Endothelial cell of umbilical vein (primary cell): Measurements from ENCODE around the gene SNED1. TPM values are rescaled to one million over a fixed set of nuclear protein-coding genes. Genes with fewer than 3 reads are reported as not detected.

ENCODE experiments used
- BruUV-seq: library from RNA; stranded (reverse); fragments of 400-500 nt; replicated peaks from 2 replicates; lab custom pipeline; 2021; lab: Mats Ljungman, UMichigan
- CTCF ChIA-PET: fragments of 300-600, 350-600 bp; sonication (Branson Sonifier 250); formaldehyde crosslinking; loops from one replicate; lab custom pipeline; 2021; ENCODE audit warnings: antibody characterized with exemption, inconsistent platforms; lab: Charles Lee
- POLR2A ChIA-PET: fragments of 300-600, 350-600 bp; sonication (Branson Sonifier 250); formaldehyde crosslinking; loops from one replicate; lab custom pipeline; 2021; ENCODE audit warnings: antibody characterized with exemption, inconsistent platforms; lab: Charles Lee
- DNase-seq: peaks from one replicate; pipeline ENCODE4 v3.0.0-alpha.2; 2011; ENCODE audit warnings: low read depth, low spot score
- FAIRE-seq: peaks from 2 replicates; lab custom pipeline; 2011; peaks lifted over from hg19 to GRCh38; lab: Jason Lieb, UNC
- H2AFZ ChIP-seq: 2 replicates; pipeline ENCODE4 v1.6.0; 2012; ENCODE audit warnings: low read depth, low read length, control low read depth, inconsistent platforms
- H3K27ac ChIP-seq: 2 replicates; pipeline ENCODE4 v1.5.1; 2011; ENCODE audit warnings: low read depth, mild to moderate bottlenecking, control low read depth, low read length, moderate library complexity; ENCODE audit not compliant: insufficient read depth
- H3K27me3 ChIP-seq, 2 experiments: 2 replicates each; pipeline versions ENCODE4 v1.6.0 to v1.6.1; 2011; ENCODE audit warnings: low read length in 2 of 2, mixed read lengths in 1 of 2; ENCODE audit not compliant: control insufficient read depth in 2 of 2, insufficient read depth in 2 of 2
- H3K36me3 ChIP-seq, 2 experiments: 2 replicates in 1 of 2; 3 replicates in 1 of 2; pipeline ENCODE4 v1.5.1; 2011; ENCODE audit warnings: low read length in 2 of 2, mild to moderate bottlenecking in 1 of 2, moderate library complexity in 1 of 2; ENCODE audit not compliant: control insufficient read depth in 2 of 2, insufficient read depth in 2 of 2; ENCODE audit errors: extremely low read depth in 1 of 2
- H3K4me1 ChIP-seq: 3 replicates; pipeline ENCODE4 v1.5.1; 2011; ENCODE audit warnings: mild to moderate bottlenecking, low read length; ENCODE audit not compliant: control insufficient read depth, insufficient read depth; ENCODE audit errors: extremely low read depth
- H3K4me2 ChIP-seq: 2 replicates; pipeline ENCODE4 v1.6.1; 2011; ENCODE audit warnings: low read length, control low read depth, mixed read lengths; ENCODE audit not compliant: insufficient read depth
- H3K4me3 ChIP-seq, 3 experiments: fragments of 200-600 bp in 1 of 3; sonication (generic), shearing (Covaris generic) in 1 of 3; replicated peaks in 1 of 3; 2 replicates each; pipeline ENCODE4 v1.5.1; 2011 to 2016; ENCODE audit warnings: control low read depth in 3 of 3, low read length in 3 of 3, mild to moderate bottlenecking in 2 of 3, inconsistent platforms in 1 of 3, low read depth in 1 of 3, moderate library complexity in 1 of 3; ENCODE audit not compliant: insufficient read depth in 1 of 3
- H3K79me2 ChIP-seq: 2 replicates; pipeline ENCODE4 v1.6.0; 2012; ENCODE audit warnings: low read length, inconsistent platforms; ENCODE audit not compliant: control insufficient read depth, insufficient read depth
- H3K9ac ChIP-seq: replicated peaks from 2 replicates; pipeline ENCODE3; 2011; ENCODE audit warnings: low read length, control low read depth; ENCODE audit not compliant: insufficient read depth; ENCODE audit errors: extremely low read depth
- H3K9me1 ChIP-seq: replicated peaks from 3 replicates; pipeline ENCODE4 v1.6.0; 2011; ENCODE audit warnings: mild to moderate bottlenecking, low read length; ENCODE audit not compliant: control insufficient read depth, insufficient read depth; ENCODE audit errors: extremely low read depth
- H3K9me3 ChIP-seq: replicated peaks from 2 replicates; pipeline ENCODE4 v1.5.1; 2012; ENCODE audit warnings: low read length, inconsistent platforms; ENCODE audit not compliant: control insufficient read depth, insufficient read depth
- H4K20me1 ChIP-seq: replicated peaks from 2 replicates; pipeline ENCODE3; 2011; ENCODE audit warnings: mild to moderate bottlenecking, low read length; ENCODE audit not compliant: control insufficient read depth, insufficient read depth; ENCODE audit errors: extremely low read depth
- EZH2 ChIP-seq: IDR thresholded peaks from 2 replicates; pipeline ENCODE4 v1.6.1; 2012; ENCODE audit warnings: borderline replicate concordance, low read depth, mild to moderate bottlenecking, moderate library complexity, low read length, inconsistent platforms; ENCODE audit not compliant: severe bottlenecking
- FOS ChIP-seq: IDR thresholded peaks from 2 replicates; pipeline ENCODE4 v1.6.1; 2011; ENCODE audit warnings: mild to moderate bottlenecking, low read length, moderate library complexity, borderline replicate concordance; ENCODE audit not compliant: insufficient read depth
- GATA2 ChIP-seq: IDR thresholded peaks from 2 replicates; pipeline ENCODE4 v1.7.0; 2011; ENCODE audit warnings: low read depth, mild to moderate bottlenecking, moderate library complexity, mixed read lengths, low read length; ENCODE audit not compliant: insufficient read length, insufficient read depth
- JUN ChIP-seq: IDR thresholded peaks from 2 replicates; pipeline ENCODE4 v1.6.1; 2011; ENCODE audit warnings: borderline replicate concordance, low read depth; ENCODE audit not compliant: insufficient read length, insufficient read depth
- MAX ChIP-seq: IDR thresholded peaks from 2 replicates; pipeline ENCODE4 v1.6.1; 2011; ENCODE audit not compliant: insufficient read depth, insufficient read length
- MYC ChIP-seq: IDR thresholded peaks from one replicate; pipeline ENCODE4 v1.6.1; 2011; ENCODE audit warnings: mild to moderate bottlenecking, low read depth, low read length
- POLR2A ChIP-seq: IDR thresholded peaks from 2 replicates; pipeline ENCODE4 v1.6.1; 2012; ENCODE audit warnings: low read depth, mild to moderate bottlenecking, control low read depth, low read length
- POLR2AphosphoS5 ChIP-seq: IDR thresholded peaks from 2 replicates; pipeline ENCODE4 v1.6.1; 2012; ENCODE audit warnings: low read depth, mild to moderate bottlenecking, control low read depth, low read length, moderate library complexity; ENCODE audit not compliant: insufficient read depth
- dilution Hi-C: fragments of 300-500 bp; cut with MboI; formaldehyde crosslinking; loops from one replicate; pipeline ENCODE4 v1.15.0; 2019; ENCODE audit warnings: low sequenced_read_pairs; ENCODE audit not compliant: extremely low pct_ligation_motif_present
- intact Hi-C: fragments of 100-400 bp; cut with micrococcal nuclease; formaldehyde crosslinking; loops from one replicate; pipeline ENCODE4 v1.10.0; 2022
- polyA plus RNA-seq, 4 experiments: library from polyadenylated mRNA; depleted of rRNA in 3 of 4; stranded (reverse) in 3 of 4; unstranded in 1 of 4; fragments of >200 nt; gene quantifications; 2 replicates each; pipeline versions ENCODE4 v1.2.1 to v1.2.3, GENCODE V29; 2011 to 2012; ENCODE audit warnings: missing spikeins in 1 of 4
- total RNA-seq: library from RNA; stranded (reverse); gene quantifications from 2 replicates; pipeline ENCODE4 v1.2.3, GENCODE V29; 2021
- TF ChIP-seq, protein P1 (sequence below), 2 donors: IDR thresholded peaks; 1 replicate in 1 of 2; 2 replicates in 1 of 2; pipeline ENCODE4 v1.5.1; 2011; ENCODE audit warnings: low read length in 2 of 2, mild to moderate bottlenecking in 2 of 2, moderate library complexity in 2 of 2, control low read depth in 1 of 2, inconsistent platforms in 1 of 2, low read depth in 1 of 2; ENCODE audit not compliant: insufficient read depth in 1 of 2; ENCODE audit errors: extremely low read depth in 1 of 2

The SNED1 gene
- total and polyA plus RNA-seq, 2 donors (not counting 3 experiments of a cell fraction or from before 2014, with no cell fraction given): 14.1 to 17.2 TPM

DNA sequence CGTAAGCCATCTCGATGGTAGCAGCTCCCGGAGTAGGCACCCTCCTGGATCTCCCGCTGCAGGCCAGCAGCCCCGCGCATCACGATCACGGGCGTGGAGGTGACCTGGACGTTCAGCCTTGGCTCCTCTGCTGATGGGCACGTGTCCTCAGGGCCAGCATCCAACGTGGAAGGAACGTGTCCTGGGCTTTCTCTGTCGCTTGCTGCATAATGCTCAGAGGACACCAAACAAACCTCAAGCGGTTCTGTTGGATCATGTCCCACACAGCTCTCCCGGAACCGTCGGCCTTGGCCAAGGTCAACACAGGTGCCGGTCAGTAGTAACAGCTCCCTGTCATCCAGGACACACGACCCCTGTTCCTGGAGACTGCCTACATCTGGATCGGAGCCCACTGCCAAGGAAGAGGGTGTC lies 127.8 kb downstream of the SNED1 start:
- intact Hi-C loops (no loop called here), dilution Hi-C loops (no loop called here)
- TF ChIP-seq MYC: no peak
- no peak for TF ChIP-seq GATA2
- no peak for TF ChIP-seq POLR2AphosphoS5
- TF ChIP-seq EZH2: no peak
- TF ChIP-seq POLR2A: no peak
- no peak for TF ChIP-seq JUN
- TF ChIP-seq MAX: no peak
- TF ChIP-seq FOS: no peak
- TF ChIP-seq, protein P1, sequence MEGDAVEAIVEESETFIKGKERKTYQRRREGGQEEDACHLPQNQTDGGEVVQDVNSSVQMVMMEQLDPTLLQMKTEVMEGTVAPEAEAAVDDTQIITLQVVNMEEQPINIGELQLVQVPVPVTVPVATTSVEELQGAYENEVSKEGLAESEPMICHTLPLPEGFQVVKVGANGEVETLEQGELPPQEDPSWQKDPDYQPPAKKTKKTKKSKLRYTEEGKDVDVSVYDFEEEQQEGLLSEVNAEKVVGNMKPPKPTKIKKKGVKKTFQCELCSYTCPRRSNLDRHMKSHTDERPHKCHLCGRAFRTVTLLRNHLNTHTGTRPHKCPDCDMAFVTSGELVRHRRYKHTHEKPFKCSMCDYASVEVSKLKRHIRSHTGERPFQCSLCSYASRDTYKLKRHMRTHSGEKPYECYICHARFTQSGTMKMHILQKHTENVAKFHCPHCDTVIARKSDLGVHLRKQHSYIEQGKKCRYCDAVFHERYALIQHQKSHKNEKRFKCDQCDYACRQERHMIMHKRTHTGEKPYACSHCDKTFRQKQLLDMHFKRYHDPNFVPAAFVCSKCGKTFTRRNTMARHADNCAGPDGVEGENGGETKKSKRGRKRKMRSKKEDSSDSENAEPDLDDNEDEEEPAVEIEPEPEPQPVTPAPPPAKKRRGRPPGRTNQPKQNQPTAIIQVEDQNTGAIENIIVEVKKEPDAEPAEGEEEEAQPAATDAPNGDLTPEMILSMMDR (IDR thresholded peaks at IDR 0.05; ENCODE audit: extremely low read depth in 1 of 2, insufficient read depth in 1 of 2, low read depth in 1 of 2, low read length in 2 of 2): no peak
- Histone ChIP-seq H3K9me1 (no peaks in the 10 kb centered on the region), H3K9me3 (no peaks in the 10 kb centered on the region), H3K27me3 (no peaks in the 10 kb centered on the region), H3K4me3 (no peak overlapping the region), H3K27ac (no peak overlapping the region), H3K36me3 (peaks cover 0 to 2% of the 10 kb centered on the region in 2 experiments), H3K9ac (no peak overlapping the region), H2AFZ (no peak overlapping the region), H3K4me1 (no peaks in the 10 kb centered on the region), H4K20me1 (no peaks in the 10 kb centered on the region), H3K79me2 (no peaks in the 10 kb centered on the region), H3K4me2 (no peak overlapping the region)
- POLR2A ChIA-PET: no interaction called here
- BruUV-seq: no TSS peak
- CTCF ChIA-PET: no interaction called here
- FAIRE-seq (no peak), DNase-seq (no peak)
